HPDE6-E6E7 (cell line): ENCODE results near the gene PSME2.

Experiments used
- DNase-seq: peaks from one replicate; pipeline ENCODE4 v3.0.0; 2011; ENCODE audit warnings: missing footprints; ENCODE audit errors: extremely low spot score

Gene PSME2, protein sequence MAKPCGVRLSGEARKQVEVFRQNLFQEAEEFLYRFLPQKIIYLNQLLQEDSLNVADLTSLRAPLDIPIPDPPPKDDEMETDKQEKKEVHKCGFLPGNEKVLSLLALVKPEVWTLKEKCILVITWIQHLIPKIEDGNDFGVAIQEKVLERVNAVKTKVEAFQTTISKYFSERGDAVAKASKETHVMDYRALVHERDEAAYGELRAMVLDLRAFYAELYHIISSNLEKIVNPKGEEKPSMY

DNA sequence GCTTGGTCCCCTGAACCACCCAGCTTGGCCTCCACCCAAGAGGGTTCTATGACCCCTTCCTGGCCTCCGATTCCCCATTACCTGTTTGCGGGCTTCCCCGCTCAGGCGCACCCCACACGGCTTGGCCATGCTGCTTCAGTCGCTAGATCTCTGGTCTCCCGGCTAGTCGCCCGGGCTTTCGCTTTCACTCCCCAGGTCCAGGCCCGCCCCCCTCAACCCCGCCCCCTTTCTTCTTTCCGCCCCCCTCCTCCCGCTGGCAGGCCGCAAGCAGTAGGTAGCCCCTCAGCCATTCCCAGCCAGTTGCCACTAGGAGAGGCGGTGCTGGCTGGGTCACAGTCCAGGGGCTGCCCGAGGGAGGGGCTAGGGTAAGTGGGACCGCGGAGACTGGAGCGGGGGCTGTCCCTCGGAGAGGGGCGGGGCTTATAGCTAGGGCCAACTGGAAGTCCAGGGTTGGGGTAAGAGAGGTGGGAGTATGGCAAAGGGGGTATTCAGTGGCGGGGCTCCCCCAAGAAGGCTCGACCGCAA lies at the start of gene PSME2:
TSS of gene PSME2 (minus strand) at position 158 of the 525 bp plus-strand sequence. CDS start at position 129, 29 bp downstream.
- peak; percentile 98 for DNase-seq

DNA sequence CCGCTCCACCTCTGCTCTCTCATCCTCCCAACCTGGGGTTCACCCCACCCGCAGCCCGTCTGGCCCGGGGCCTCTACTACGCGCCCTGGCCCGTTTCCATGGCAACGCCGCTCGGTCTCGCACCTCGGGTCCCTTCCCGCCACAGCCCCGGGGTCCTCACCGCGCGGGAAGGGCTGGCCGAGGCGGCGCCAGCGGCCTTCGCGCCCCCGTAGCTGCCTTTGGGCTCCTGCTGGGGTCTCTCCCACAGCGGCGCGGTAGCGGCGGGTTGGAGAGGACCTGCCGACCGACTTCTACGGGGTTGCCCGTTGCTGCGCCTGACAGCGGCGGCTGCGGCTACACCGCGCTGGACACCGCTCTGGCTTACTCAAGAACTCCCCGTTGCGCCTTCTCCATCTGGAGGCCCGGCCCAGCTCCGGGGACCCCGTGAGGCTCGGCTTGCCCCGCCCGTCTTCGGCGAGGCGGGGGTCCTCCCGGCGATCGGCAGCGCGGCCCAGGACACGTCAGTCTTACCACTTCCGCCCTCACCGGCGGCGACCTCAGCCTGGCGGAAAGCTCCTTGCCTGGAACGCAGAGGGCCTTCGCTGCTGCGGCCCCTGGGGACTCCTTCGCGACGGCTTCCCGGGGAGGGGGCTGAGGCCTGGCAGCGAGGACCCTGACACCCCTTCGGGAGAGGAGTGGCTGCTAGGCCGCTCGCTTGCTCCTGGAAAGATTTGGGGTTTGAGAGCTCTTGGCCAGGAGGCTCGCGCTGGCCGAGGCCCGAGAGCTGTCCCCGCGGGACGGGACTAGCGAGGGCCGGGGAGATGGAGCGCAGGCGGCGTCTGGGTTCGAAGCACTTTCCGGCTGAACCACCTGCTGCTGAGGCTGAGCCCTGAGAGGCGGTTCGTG lies 49.0 kb upstream of the PSME2 start, which contains the start of gene TM9SF1:
TSS of gene TM9SF1 (minus strand) at position 256 of the 885 bp plus-strand sequence. CDS start 422 bp downstream, outside the sequence.
- DNase-seq = peak; percentile 86

DNA sequence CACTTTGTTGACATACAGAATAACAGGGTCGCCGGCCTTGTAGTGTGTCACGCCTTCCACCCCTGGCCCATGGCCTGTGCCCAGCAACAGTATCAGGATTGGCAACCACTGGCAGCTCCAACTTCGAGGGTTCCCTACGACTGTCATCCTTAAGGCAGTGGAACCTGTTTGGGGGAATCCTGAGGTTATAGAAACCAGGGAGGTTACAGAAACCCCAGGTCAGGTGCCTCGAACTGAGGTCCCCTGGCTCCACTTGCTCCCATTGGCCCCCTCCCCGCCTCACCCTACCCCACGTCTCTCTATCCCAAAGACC lies 48.4 kb upstream of the PSME2 start:
- DNase-seq = no peak

DNA sequence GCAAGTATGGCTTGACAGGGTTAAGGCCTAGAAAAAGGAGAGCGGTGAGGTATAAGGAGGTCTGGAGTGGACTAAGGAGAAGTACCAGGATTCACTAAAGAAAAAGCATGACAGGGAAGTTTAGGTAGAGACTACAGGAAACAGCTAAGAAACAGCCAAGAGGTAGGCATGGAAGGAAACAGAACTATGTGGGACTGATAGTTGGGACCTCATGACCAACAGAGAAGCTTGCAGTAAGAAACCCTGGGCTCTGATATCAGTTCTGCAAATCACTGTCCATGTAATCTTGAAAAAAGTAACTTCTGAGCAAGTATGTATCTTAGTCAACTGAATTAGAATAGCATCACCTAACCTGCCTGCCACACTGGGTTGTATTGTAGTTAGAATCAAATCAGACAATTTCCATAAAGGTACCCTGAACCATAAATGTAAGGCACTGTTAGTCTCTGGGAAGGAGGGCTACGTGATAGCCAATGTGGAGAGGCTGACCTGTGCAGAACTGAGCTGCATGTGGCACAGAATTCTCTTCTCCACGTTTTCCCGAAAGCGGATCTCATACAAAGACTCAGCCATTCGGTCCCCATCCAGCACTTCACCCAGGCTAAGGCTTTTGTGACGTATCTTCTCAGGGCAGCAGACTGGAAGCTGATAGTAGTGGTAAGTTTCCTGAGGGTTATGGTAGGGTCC lies 47.9 kb upstream of the PSME2 start:
- no peak for DNase-seq

DNA sequence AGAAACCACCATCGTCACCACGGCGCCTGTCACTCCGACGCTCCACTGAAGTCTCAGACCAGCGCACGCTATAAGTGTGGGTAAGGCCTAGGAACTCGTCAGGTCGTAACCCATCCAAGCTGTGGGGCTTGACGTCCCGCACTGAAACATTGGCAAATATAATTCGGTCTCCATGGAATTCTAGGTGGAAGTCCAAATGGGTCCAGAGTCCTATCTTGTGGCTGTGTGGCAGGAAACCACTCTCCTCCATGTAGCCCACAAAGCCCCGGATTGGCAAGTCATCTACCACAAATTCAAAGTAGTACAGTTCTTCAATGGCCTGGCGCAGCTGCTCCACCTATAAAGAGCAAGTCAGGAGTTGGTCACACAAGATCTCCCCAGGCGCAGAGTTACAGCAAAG lies 46.5 kb upstream of the PSME2 start:
- no peak for DNase-seq

DNA sequence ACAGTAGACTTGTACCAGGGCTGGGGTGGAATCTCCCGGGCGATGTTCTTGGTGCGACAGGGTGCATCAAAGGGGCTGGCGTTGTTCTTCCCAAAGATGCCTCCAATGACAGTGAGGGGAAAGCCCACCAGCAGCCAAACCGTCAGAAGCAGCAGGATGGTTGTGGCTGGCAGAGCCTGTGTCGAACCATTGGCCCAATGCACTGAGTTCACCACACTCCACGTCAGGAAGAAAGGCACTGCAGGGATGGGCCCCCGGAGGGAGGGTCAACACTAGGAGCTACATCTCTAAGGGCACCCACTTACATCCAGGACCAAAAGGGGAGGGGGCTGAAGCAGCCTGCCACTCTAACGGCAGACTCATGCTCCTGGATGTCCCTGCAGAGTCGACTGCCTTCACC lies 44.0 kb upstream of the PSME2 start:
- no peak for DNase-seq

DNA sequence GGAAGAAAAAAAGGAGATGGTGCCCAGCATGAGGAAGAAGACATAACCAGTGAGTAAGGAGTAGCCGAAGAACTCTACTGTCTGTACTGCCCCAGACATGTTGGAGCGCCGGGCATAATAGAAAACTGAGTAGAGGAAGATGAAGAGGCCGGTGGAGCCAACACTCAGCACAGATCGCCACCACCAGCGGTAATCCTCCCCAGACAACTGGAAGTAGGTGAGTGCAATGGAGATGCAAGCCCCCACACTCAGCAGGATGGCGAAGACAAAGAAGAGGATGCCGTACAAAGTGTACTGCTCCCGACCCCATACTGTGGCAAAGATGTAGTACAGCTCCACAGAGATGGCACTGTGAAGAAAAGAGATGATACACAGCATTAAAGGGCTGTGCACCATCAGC lies 43.0 kb upstream of the PSME2 start:
- no peak for DNase-seq

DNA sequence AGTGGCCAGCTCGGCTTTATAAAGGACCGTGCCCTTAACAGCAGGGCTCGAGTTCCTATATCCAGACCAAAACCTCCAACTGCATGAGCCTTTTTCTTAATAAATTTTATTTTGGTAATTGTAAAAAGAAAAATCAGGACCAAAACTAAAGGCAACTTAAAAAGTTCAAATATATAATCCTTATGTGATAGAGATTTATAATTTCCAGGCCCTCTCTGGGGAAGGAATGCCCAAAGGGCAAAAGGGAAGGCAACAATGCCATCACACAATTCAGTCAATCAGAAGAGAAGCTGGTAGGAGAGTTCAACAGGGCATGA lies 42.6 kb upstream of the PSME2 start:
- DNase-seq = no peak

DNA sequence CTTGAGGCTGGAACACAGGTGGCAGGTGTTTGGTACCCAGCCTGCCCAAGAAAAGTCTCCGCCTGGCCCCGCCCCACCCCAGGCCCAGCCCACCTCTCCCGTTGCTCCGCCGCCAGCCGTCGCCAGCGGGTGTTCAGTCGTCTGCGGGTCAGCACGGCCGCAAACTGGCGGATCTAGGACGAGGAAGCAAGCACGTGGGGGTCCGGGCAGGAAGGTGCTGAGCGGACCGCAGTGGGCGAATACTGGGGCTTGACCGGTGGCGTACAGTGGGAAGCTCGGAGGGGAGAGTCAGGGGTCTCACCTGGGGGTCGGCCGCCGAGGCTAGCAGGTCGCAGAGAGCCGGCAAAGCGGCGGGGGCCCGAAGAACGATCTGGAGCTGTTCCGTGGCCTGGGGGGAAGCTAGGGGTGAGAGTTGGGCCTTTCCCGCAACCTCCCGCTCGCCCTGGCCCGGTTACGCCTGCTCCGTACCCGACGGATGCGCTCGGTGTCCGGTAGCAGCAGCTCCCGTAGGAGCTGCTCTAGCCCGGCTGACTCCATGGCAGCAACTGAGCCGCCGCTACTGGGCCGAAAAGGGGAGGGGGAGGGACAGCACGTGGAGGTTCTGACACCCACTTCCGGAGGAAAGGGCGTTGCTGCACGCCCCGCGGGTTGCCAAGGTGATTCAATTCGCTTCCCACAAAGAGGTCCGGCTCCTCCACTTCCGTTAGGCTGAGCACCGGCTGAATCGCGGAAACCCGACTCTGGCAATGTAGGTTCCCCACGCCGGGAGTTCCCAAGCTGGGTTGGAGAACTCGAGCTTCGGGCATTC lies 42.0 kb upstream of the PSME2 start, which contains the start of gene IPO4:
TSS of gene IPO4 (minus strand) at position 566 of the 808 bp plus-strand sequence. CDS start at position 537, 29 bp downstream.
- peak; percentile 98 for DNase-seq

DNA sequence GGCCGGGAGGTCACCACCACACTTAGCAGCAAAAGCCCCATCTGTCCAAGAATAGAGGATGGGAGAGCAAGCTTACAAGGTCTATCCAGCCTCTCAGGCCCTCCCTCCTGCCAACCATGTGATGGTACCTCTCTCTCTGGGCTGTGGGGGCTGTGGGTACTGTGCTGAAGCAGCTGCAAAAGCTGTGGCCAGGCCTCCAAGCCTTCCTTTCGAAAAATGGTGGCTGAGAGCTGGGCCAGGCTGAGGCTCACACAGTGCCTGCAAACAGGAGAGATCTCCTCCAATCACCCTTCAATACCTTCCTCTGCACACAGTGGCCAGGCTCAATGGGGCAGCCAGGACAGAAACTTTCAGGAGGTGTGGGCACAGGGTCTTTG lies 41.1 kb upstream of the PSME2 start:
- DNase-seq = no peak

DNA sequence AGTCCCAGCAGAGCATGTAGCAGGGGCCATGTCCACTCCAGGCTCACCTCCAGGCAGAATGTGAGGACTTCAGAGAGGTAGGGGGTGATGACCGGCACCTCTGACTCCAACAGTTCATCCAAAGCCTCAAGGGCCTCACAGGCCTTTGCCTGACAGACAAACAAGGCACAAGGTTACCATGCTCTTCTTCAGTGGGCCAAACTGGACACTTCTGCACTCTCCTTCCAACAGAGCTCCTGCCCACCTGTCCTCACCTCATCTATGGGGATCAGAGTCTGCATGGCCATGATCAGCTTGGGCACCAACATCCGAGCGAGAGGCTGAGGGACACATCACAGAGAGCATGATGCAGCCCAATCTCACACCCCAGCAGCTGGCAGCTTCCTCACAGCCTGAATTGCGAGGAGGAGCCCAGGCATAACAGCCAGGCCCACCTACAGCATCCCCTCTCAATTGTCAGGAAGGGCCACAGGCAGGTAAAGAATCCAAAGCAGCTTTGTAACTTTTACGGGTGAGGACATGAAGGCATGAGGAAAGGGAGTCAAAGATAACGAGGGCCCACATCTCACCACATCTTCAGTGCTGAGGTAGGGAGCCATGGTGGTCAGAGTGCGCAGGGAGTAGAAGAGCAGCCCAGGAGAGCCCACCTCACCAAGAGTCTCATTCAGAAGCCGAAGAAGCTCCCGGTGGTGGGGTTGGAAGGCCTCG lies 40.6 kb upstream of the PSME2 start:
- DNase-seq = no peak

DNA sequence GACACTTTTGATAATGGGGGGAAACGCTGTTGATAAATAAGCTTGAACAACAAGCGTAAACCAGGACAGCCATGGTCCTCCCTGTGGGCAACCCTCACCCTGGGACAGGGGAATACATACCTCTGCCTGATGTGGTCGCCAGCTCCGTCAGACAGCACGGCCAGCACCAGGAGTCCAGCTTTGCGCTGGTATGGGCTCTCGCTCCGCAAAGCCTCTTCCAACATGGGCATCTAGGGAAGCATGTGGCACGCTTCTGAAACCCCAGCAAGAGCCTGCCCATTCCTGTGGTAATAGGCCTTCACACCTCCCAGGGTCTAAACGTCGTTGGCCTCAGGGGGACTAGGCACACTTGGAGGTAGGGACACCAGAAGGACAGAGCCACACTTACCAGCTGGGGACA lies 39.3 kb upstream of the PSME2 start:
- no peak for DNase-seq

DNA sequence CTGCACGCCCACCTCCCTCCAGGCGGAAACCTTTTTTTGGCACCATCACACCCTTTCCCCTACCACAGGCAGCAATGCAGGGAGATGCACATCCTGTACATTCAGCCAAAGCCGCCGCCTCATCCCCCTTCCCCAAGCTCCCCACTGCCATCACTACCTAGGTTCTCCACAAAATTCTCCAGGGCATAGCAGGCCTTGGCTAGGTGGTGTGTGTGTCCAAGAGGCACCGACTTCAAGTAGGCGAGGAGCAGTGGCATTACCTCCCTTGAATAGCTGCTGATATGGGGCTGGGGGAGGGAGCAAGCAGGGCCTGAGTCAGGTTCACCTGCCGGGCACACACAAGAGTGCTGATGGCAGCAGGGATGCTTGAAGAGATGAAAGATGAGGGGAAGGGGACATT lies 38.6 kb upstream of the PSME2 start:
- DNase-seq = no peak

DNA sequence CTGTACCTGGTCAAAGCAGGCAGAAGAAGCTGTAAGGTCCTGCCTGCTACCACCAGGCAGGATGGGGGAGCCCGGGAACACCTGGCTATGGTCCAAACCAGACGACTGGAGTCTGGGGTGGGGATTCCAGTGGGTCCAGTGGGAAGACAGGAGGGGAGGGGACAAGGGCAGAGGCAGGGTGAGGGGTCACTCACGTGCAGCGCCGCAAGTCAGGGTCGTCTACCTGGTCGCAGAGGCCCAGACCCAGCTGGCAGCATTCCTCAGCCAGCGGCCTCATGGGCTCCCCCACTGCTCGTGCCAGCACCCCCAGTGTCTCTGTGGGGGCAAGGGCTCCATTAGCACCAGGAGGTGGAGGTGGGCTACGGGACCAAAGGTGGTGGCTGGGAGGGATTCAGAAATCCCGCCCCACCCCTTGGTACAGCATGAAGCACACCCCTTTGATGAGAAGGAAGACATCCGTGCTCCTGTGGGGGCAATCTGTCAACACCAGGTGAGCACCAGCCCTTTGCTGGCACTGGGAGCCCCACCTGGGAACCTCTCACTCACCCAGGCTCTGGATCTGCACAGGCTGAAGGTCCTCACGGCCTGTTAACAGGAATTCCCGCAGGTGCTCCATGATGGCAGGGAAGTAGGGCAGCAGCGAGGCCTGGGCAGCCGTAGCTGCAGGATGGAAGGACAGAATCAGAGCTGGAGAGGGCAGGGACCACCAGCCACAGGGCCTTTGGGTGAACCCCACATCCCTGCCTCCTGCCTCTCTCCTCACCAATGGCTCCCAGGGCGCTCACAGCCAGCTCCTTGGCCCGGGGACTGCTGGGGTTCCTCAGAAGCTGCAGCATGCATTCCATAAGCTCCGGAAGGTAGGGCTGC lies 37.9 kb upstream of the PSME2 start:
- no peak for DNase-seq

DNA sequence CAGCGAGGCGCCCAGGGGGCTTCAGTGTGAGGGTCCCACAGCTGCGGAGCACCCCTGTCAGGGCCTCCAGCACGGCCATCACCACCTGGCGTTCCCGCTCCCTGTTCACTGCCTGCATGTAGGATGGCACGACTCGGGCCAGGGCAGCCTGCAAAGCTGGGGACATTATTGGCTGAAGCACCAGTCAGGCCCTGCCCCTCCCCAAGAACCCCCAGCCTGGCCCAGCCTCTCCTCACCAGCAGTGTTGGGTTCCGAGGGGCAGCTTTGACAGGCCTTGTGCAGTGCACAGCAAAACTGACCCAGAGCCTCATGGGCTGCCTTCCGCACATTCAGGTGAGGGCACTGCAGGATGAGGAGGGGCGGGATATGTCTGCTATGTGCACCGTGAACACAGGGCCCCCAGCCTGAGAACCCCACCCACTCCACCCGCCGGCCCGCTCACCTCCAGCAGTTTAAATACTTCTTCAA lies 36.6 kb upstream of the PSME2 start:
- DNase-seq = no peak

DNA sequence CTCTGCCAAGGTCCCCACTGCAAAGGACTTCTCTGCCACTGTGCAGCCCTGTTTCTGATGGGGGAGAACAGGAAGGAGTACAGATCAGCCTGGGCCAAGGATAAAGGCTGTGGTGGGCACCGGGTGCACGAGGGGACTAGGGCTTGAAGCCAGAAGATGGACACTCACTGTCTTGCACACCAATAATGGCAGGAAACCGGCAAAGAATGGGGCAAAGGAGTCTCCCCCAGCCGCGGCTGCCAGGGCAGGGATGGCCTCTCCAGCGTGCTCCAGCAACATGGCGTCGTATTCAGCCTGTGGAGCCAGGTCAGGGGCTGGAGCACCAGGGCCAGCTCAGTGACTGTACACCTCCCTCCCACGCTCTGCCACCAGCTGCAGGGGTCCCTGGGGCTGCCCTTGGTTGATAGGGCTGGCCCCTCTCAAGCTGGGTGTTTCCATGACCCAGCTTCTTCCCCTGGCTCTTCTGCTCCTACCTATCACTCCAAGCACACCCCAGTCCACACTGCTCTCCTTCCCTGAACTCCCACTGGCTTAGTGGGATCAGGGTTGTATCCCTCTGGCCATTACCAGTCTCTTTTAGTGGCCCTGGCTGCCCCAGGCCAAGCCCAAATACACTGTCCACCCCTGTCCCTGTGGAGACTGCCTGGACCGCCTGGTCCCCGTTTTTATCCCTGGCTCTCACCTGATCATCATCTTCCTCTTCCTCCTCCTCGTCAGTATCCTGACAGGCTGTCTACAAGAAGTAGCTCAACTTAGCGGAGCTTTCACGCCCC lies 35.9 kb upstream of the PSME2 start:
- no peak for DNase-seq

DNA sequence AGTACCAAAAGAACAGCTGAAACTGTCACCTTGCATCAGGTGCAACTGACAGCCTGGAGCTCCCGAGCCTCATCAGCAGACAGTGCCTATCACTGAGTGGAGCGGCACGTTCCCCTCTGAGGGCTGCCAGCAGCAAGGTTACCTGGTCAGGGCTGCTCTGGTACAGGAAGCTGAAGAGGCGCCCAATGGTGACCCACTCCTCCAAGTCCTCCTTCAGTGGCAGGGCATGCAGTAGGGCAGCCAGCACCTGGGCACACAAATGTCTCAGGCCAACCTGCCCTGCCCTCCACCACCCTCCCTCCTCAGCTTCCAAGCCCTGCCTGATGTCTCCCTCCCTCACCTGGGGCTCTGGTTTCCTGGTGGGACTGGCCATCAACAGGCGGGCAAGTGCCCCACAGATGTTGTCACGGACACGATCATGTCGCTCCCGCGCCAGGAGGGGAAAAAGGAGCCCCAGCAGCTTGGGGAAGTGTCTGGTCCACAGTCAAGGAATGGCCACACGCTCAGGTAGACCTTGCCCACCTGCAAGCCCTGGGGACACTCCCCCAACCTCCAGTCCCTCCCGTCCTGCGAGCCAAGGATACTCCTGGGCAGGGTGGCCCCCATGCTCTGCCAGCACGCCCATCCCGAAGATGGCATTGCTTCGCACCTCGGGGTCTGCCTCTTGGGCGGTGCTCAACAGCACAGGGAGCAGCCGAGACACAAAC lies 35.1 kb upstream of the PSME2 start:
- no peak for DNase-seq
